ENCODE measurements around the gene CDCA5.

Gene CDCA5

DNA sequence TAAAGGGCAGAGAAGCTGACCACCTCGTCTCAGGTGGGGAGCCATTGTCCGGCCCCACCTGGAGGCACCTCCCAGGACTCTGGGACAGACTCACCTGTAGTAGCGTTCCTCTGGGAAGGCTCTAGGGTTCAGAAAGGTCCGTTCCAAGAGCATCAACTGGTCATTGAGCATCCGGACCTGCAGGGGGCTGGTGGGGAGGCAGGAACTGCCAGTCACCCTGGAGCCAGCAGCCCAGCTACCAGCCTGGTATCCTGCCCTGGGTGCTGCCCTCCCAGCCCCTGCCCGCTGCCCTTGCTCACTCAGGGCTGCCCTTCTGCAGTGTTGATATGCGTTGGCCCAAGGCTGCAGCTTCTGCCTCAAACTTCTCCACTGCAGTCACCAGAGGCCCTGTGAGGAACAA, 38.1 kb downstream of the CDCA5 start:
- no peak for DNase-seq (ENCODE audit: low read depth, low spot score)

DNA sequence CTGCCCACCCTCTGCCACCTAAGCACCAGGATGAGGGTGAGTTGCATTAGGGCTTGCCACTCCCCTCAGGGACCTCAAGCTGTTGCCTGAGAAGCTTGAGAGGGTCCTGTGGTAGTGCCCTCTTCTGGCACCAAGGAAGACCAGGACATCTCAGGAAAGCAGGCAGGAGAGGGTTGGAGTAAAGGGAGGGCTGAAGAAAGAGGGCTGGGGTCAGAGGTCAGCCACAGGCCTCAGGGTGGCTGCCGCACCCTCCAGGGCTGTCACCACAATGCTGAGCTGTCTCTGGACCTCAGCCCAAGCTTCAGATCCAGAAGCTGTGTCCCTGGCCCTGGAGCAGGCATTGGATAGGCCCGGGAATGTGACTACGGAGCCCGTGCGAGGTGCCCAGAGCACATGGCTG, 38.8 kb downstream of the CDCA5 start:
- no peak for DNase-seq (ENCODE audit: low read depth, low spot score)

DNA sequence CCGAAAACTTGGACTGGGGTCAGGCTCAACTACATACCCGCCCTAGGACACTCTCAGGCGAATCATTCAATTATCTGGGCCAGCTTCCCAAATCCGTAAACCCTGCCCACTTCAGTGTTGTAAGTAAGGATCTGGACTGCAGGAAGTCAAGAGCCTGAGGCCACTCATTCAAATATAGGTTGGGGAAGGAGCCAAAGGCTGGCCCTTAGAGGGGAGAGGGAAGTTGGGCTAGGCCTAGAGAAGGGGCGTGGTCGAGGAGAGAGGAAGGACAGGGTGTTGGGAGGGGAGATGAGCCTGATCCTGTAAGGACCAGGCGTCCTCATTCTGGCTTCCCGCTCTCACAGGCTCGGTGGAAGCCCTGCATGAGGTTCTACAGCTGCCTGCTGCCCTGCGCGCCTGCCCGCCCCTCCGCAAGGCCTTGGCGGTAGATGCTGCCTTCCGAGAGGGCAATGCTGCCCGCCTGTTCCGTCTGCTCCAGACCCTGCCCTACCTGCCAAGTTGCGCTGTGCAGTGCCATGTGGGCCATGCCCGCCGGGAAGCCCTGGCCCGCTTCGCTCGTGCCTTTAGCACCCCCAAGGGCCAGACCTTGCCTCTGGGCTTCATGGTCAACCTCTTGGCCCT, 39.8 kb downstream of the CDCA5 start:
- no peak for DNase-seq (ENCODE audit: low read depth, low spot score)

DNA sequence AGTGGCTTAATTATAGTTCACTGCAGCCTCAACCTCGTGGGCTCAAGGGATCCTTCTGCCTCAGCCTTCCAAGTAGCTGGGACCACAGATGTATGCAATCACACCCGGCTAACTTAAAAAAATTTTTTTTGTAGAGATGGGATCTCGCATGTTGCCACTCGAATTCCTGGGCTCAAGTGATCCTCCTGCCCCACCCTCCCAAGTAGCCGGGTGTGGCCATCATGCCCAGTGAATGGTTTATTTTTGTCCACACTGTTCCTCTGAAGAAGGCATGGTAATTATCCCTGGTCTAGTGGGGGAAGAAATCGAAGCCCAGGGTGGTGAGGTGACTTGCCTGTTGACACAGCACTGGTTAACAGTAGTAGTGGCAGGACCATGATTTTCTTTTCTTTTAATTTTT, 40.9 kb downstream of the CDCA5 start:
- no peak for DNase-seq (ENCODE audit: low read depth, low spot score)

DNA sequence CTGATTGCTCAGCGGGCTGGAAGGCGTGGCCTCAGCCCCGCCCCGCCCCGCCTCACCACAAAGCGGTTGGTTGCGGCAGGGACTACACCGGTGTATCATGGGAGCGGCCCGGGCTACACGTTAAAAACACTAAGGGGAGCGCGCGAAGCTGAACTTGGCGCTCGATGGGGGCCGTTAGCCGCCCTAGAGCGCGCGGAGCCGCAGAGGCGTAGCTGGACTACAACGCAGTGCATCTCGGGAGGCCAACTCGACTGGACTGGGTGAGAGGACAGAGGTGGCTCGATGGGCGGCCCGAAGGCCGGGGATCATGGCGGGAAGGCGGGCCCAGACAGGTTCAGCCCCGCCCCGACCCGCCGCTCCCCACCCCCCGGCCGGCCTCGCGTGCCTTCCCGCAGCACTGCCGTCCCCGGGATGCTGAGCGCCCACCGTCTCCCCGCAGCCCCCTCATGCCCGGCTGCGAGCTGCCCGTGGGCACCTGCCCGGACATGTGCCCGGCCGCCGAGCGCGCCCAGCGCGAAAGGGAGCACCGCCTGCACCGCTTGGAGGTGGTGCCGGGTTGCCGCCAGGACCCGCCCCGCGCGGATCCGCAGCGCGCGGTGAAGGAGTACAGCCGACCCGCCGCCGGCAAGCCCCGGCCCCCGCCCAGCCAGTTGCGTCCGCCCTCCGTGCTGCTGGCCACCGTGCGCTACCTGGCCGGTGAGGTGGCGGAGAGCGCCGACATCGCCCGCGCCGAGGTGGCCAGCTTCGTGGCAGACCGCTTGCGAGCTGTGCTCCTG, 42.8 kb downstream of the CDCA5 start, which contains the start of gene SAC3D1:
Gene SAC3D1, plus strand, starts transcription at position 364 of the 776 bp plus-strand sequence. Its CDS starts 83 bp downstream, at position 447.
- peak; percentile 66 for DNase-seq (ENCODE audit: low read depth, low spot score)

GRCh38 chr11:65040520-65040846, 43.4 kb downstream of the CDCA5 start:
- no peak for DNase-seq (ENCODE audit: low read depth, low spot score)

GRCh38 chr11:65036931-65037330, 46.9 kb downstream of the CDCA5 start:
- DNase-seq (ENCODE audit: low read depth, low spot score) = no peak

DNA sequence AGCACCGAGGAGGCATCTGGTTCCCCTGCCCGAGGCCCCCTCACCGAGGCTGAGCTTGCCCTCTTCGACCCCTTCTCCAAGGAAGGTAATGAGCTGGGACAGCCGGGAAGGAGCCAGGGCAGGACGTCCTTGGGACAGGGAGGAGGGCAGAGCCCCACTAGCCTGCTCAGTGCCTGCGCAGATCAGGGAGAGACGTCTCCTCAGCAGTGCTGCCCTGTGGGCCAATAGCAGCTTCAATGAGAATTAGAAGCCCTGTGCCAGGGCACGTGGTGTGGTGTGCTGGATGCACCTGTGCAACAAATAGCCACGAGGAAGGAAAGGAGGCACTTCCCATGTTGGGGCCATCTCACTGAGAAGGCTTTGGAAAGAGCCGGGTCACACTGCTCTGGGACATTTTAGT, 48.3 kb downstream of the CDCA5 start:
- no peak for DNase-seq (ENCODE audit: low read depth, low spot score)

DNA sequence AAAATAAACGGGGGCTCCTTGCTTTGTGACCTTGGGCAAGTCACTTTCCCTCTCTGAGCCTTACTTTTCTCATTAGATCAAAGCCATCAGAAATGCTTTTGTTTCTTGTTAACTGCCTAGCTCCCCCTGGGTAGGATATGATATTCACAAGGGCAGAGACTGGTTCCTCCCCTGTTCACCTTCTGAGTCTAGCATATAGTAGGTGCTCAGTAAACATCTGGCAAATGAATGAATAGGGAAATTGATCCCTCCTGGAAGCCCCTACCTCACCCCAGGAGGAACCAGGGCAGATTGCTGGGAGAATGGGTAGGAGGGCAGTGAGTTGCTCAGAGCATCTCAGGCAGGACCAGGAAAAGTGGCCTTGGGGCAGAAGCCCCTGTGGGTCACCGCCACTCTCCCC, 49.4 kb downstream of the CDCA5 start:
- no peak for DNase-seq (ENCODE audit: low read depth, low spot score)

DNA sequence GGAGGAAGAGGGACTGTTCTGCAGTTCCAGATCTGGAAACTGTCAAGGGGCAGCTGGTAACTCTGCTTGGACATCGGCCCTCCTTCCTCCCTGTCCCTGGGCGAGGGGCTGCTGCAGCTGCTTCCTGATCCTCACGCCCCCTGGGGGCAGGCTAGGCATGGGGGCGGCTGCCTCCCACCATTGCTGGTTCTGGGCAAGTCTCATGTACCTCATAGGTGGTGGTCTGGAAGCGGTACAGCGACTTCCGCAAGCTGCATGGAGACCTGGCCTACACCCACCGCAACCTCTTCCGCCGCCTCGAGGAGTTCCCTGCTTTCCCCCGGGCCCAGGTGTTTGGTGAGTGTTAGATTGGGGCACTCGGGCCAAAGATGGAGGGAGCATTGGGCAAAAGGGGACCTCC, 51.6 kb downstream of the CDCA5 start:
- no peak for DNase-seq (ENCODE audit: low read depth, low spot score)

Data from activated CD4-positive, CD25-positive, alpha-beta regulatory T cell treated with anti-CD3 and anti-CD28 coated beads, Interleukin-2, amount 50 U/mL, for 16 hours (primary cell).